Fibroblast of lung (primary cell): ENCODE measurements around the gene GREB1.

Source experiments
- CTCF ChIP-seq, 2 donors: IDR thresholded peaks in 1 of 2; conservative IDR thresholded peaks in 1 of 2; 1 replicate in 1 of 2; 2 replicates in 1 of 2; pipeline ENCODE4 v1.5.1; 2011 to 2012; ENCODE audit warnings: low read length in 2 of 2, control low read depth in 1 of 2, inconsistent platforms in 1 of 2, low read depth in 1 of 2, mild to moderate bottlenecking in 1 of 2
- EZH2 ChIP-seq: IDR thresholded peaks from 2 replicates; pipeline ENCODE4 v1.5.1; 2012; ENCODE audit warnings: low read length, control low read depth, mild to moderate bottlenecking; ENCODE audit errors: missing control alignments

- TF ChIP-seq EZH2: no peak
- TF ChIP-seq CTCF (conservative IDR thresholded peaks at IDR 0.05 in 1 of 2, IDR thresholded peaks at IDR 0.05 in 1 of 2; ENCODE audit: low read depth in 1 of 2, low read length in 2 of 2): no peak
Measured at GRCh38 chr2:11556101-11556806, 22.4 kb downstream of the GREB1 start.
